ENCODE results near the gene SLC16A1.

GRCh38 chr1:112934577-112934976, 21.4 kb downstream of the SLC16A1 start:
- TF ChIP-seq CTCF (IDR thresholded peaks at IDR 0.05) (no peak), POLR2A (IDR thresholded peaks at IDR 0.05) (no peak)
